NCI-H2081 (cell line): ENCODE results near the gene FANCE.

Experiments used
- DNase-seq, 2 experiments: peaks; one replicate each; lab custom pipeline; 2025; lab: John Stamatoyannopoulos, UW

The FANCE gene

DNA sequence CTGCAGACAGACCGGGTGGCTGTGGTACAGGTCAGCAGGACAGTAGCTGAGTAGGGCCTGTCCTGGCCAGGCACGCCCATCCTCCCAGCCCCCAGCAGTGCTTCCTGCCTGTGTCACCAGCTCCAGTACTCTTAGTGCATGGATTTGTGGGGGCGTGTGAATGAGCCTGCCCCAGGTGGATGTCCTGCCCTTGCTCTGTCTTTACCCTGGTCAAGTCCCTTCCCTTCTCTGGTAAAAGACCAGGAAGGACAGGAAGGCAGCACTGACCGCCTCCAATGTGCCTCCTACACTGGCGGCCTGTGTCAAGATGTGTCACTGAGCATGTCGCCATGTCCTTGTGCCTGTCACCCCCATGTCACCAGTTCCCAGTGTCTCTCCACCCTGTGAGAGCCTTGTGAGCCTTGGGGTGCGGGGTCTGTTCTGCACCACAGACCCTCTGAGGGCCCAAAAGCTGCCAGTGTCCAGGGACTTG, 32.8 kb downstream of the FANCE start:
- no peak for DNase-seq

GRCh38 chr6:35485402-35485877, 33.3 kb downstream of the FANCE start:
- no peak for DNase-seq

GRCh38 chr6:35486005-35486925, 34.1 kb downstream of the FANCE start:
- no peak for DNase-seq

DNA sequence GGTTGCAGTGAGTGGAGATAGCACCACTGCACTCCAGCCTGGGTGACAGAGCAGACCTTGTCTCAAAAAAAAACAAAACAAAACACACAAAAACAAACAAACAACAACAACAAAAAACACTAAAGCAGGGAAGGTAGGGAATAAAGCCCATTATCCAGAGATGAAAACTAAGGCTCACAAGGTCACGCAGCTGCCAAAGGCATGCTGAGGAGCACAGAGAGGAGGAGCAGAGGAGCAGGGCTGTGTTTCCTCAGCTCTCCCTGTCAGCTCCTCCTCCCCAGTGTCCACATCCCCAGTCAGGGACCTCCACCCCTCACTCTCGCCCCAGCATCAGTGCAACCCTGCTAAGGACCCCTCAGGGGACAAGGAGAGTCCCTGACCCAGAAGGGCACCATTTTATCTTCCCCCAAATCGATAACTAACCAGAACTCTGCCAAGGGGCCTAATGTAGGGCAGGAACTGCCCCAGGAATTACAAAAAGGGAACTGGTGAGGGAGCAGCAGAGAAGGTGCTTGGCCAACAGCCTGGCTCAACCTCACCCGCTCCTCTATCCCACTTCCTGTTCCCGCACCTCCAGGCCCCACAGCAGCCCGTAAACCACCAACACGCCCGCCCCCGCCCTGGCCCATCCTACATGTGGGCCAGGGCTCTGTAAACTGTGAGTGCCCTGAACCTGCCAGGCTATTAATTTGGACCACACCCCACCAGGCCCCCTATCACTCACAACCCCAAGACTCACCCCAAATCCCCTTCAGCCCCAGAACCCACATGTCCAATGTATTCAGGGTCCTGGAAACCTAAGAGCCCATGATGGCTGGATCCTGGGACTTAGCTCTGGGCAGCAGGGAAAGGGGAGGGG, 35.7 kb downstream of the FANCE start:
- no peak for DNase-seq

GRCh38 chr6:35488517-35488862, 36.4 kb downstream of the FANCE start:
- no peak for DNase-seq

GRCh38 chr6:35489066-35489465, 36.9 kb downstream of the FANCE start:
- no peak for DNase-seq

GRCh38 chr6:35489995-35490791, 38.1 kb downstream of the FANCE start:
- no peak for DNase-seq

- DNase-seq, result no peak
Measured at GRCh38 chr6:35490821-35491557, 38.9 kb downstream of the FANCE start.

DNA sequence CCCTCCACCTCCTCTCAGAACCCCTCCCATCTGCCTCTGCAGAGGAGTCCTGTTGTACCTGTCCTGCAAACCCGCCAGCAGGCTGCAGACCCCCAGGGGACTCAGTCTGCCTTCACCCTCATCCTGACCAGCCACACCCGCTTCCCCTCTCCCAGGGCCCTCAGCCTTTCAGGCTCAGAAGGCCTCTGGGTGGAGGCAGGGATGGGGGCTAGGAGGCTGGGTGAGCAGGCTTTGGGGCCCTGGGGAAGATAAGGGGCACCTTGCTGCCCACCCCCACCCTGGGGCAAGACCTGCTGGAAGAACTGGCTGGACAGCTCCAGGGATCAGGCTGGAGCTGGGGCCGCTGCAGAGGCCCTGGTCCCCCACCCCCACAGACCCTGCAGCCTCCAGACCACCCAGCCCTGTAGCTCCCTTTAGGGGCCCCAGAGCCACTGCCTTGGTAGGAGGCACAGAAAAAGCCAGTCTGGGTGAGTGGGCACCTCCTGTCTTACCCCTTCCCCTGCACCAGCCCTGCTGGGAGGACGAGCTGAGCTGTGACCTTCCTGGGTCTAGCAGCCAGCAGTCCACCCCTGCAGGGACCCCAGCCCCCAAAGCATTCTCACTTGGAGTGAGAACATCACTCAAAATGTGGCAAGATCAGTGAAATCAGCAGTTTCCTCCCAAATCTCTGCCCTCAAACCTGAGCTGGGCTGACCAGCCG, 39.6 kb downstream of the FANCE start:
- no peak for DNase-seq

DNA sequence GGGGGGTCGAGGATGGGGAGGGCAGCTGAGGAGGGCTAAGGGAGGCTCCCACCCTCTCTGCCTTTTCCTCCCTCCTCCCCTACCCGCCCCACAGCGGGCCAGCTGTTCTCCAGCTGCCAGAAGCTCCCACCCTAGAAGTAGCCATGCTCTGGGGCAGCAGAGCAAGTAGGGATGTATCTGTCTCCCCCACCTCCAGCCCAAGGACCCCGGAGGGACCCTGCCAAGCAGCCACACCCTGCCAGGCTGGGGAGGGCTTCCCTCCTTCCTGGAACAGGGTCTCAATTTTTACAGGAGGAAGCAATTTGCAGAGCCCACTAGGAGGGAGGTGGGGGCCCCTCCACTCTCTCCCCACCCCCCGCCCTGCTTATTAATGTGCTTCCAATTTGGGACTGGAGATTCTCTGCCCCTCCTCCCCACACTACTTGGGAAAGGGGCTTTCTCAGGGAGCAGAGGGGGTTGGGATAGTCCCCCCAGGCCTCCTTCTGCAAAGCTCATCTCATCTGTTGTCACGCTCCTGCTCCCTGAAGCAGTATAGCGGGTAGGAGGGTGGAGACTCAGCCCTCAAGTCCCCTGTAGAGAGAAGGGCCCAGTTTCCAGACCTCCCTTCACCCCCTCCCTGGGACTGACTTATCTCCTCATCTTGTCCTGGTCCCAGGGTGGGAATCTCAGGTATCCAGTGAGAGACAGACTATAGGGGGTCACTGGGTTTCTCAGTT, 40.3 kb downstream of the FANCE start:
- no peak for DNase-seq

DNA sequence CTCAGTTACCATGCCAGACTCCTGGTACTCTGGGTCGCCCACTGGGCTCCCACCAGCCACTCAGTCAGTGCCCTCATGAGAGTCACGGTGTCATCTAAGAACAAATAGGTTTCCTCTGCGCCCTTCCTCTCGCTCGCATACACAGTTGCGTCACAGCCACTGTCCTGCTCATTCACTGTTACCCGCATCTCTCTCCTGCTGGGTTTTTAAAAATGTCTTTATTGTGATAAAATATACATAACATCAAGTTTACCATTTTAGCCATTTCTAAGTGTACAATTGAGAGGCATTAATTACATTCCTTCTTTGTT, 40.8 kb downstream of the FANCE start:
- no peak for DNase-seq

DNA sequence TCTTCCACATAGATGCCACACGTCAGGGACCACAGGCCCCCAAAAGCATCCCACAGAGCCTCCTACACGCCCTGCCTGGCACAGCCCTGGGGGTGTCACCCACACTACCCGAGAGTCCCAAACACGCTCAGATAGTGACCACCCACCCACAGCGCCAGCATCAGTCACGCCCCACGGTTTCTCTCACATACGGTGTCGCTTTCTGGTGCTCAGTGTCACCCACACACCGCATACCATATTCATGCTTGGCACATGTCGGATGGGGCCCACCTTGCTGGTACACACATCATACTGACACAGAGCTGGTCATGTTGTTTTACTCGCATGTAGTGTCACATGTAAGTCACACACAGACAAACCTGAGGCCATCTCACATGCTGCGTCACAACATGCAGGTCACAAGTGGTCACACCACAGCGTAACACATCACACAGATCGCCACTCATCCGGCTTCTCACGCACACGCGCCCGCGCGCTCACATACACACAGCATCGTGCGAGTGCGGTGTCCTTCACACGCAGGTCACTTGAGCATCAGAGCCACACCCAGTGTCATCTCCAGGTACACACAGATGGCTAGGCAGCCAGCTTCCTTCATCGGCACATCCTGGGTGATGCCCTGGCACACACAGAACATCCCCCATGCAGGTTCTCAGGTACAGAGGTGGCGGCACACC, 41.3 kb downstream of the FANCE start:
- DNase-seq, result no peak

- no peak for DNase-seq
Measured at GRCh38 chr6:35494161-35494563, 42.0 kb downstream of the FANCE start.

DNA sequence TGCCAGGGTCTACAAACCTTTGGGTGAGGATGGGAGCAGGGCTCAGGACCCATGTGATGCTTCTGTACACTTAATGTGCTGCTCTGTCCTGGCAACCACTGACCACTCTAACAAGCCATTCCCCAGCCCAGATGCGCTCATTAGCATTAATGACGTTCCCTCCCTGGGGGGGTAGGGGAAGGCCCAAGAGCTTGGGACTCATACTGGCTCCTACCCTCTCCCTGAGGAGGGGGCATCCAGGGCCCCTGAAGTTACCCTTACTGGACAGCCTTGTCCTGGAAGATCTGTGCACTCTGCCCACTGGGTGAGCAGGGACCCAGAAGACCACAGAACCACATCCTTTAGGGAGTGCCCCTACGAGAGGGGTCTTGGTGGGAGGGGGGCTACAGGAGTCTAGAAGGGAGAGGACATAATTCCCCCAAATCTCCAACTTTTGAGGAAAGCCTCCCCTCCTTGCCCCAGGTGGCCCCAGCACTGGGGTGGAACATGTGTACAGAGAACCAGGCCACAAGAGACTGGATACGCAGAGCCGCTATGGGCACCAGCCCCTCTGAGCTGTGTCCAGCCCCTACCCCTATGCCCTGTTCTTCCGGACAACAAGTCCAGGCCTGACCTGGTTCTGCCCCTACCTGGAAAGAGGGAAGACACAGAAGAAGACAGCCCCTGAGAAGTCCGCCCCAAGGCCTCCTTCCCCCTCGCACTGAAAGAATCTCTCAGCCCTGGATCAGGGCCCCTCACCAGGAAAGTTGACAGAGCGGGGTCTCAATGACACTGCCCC, 43.3 kb downstream of the FANCE start:
- no peak for DNase-seq

GRCh38 chr6:35496036-35496840, 44.1 kb downstream of the FANCE start:
- DNase-seq, result no peak

DNA sequence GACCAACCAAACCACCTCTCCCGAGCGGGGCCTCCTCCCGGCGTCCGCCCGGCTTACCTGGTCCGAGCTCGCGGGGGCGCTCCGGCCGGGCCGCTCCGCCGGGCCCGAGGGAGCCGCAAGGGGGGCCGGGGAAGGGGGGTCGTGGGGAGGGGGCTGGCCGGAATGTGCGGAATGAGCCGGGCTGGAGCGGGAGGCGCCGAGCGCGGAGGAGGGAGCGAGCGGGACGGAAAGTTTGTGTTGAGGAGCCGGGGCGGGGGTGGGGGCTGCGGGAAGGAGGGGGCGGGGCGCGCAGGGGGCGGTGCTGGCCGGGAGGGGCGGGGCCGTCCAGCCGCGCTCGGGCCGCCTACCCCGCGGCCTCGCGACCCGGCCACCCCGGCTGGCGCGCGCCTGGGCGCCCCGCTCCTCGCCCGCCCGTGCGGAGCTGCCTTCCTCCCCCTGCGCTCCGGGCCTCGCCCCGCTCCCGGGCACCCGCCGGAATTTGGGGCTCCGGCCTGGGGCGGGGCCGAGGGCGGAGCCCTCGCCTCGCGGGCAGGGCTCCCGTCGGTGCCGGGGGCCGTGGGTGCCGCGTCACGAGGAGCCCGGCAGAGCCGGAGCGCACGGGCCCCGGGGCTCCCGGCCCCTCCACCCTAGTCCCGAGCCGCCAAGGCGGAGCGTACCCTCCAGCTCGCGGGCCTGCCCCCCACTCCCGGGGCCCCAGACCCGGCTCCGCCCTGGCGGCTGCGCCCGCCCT, 44.9 kb downstream of the FANCE start, which contains the start of gene TEAD3:
Gene TEAD3 (minus strand): TSS at position 239 of the 730 bp plus-strand sequence.
- DNase-seq, result no peak
